ENCODE results near the gene TFAP2B.
A peak's percentile ranks its signal among the peaks of the same experiment; 100 is the strongest.

TFAP2B gene

GRCh38 chr6:50818673-50819072 is at the start of gene TFAP2B:
Gene TFAP2B, plus strand, starts transcription at chr6:50818871. Its CDS starts 21 bp downstream, at chr6:50818892.
- no peak within 1 kb of the TSS for H3K4me3 Mint-ChIP-seq
- H3K9me3 Mint-ChIP-seq, result no peaks in the 10 kb centered on the region
- ATAC-seq, result no peak
- peaks cover 21% of the 10 kb centered on the region for H3K4me1 Mint-ChIP-seq
- no peaks in the 10 kb centered on the region for H3K36me3 Mint-ChIP-seq (ENCODE audit: low read depth)
- no peak for DNase-seq
- H3K27me3 Mint-ChIP-seq, result peaks cover 78% of the 10 kb centered on the region
- no peak within 1 kb of the TSS for H3K27ac Mint-ChIP-seq

- H3K4me3 Mint-ChIP-seq, result no peak overlapping the region
- no peak overlapping the region for H3K27ac Mint-ChIP-seq
- no peaks in the 10 kb centered on the region for H3K36me3 Mint-ChIP-seq (ENCODE audit: low read depth)
- ATAC-seq, result no peak
- no peak for DNase-seq
- H3K27me3 Mint-ChIP-seq, result no peaks in the 10 kb centered on the region
- peaks cover 5% of the 10 kb centered on the region for H3K9me3 Mint-ChIP-seq
- no peaks in the 10 kb centered on the region for H3K4me1 Mint-ChIP-seq
Observed at GRCh38 chr6:50778696-50779095, 40.0 kb upstream of the TFAP2B start.

- peaks cover 5% of the 10 kb centered on the region for H3K9me3 Mint-ChIP-seq
- H3K36me3 Mint-ChIP-seq (ENCODE audit: low read depth), result no peaks in the 10 kb centered on the region
- no peak overlapping the region for H3K27ac Mint-ChIP-seq
- H3K27me3 Mint-ChIP-seq, result no peaks in the 10 kb centered on the region
- H3K4me3 Mint-ChIP-seq, result no peak overlapping the region
- no peak for ATAC-seq
- DNase-seq, result no peak
- H3K4me1 Mint-ChIP-seq, result no peaks in the 10 kb centered on the region
Observed at GRCh38 chr6:50780382-50780781, 38.3 kb upstream of the TFAP2B start.

- ATAC-seq, result no peak
- Mint-ChIP-seq H3K4me3 (no peak overlapping the region), H3K36me3 (ENCODE audit: low read depth) (no peaks in the 10 kb centered on the region), H3K9me3 (no peaks in the 10 kb centered on the region), H3K27me3 (peaks cover 3% of the 10 kb centered on the region), H3K27ac (no peak overlapping the region), H3K4me1 (no peaks in the 10 kb centered on the region)
- no peak for DNase-seq
Observed at GRCh38 chr6:50785921-50786320, 32.8 kb upstream of the TFAP2B start.

- DNase-seq (no peak), ATAC-seq (no peak)
- Mint-ChIP-seq H3K27me3 (peaks cover 3% of the 10 kb centered on the region), H3K9me3 (no peaks in the 10 kb centered on the region), H3K36me3 (ENCODE audit: low read depth) (no peaks in the 10 kb centered on the region), H3K4me3 (no peak overlapping the region), H3K4me1 (no peaks in the 10 kb centered on the region), H3K27ac (no peak overlapping the region)
Observed at GRCh38 chr6:50791900-50792508, 26.7 kb upstream of the TFAP2B start.

GRCh38 chr6:50792771-50793170 is 25.9 kb upstream of the TFAP2B start:
- Mint-ChIP-seq H3K36me3 (ENCODE audit: low read depth) (no peaks in the 10 kb centered on the region), H3K4me3 (no peak overlapping the region), H3K27me3 (peaks cover 2% of the 10 kb centered on the region), H3K9me3 (peaks cover 3% of the 10 kb centered on the region), H3K4me1 (no peaks in the 10 kb centered on the region), H3K27ac (no peak overlapping the region)
- ATAC-seq (no peak), DNase-seq (no peak)

GRCh38 chr6:50795574-50795973 is 23.1 kb upstream of the TFAP2B start:
- no peak overlapping the region for H3K4me3 Mint-ChIP-seq
- ATAC-seq (no peak), DNase-seq (no peak)
- H3K27me3 Mint-ChIP-seq, result no peaks in the 10 kb centered on the region
- peaks cover 3% of the 10 kb centered on the region for H3K9me3 Mint-ChIP-seq
- H3K36me3 Mint-ChIP-seq (ENCODE audit: low read depth), result no peaks in the 10 kb centered on the region
- H3K27ac Mint-ChIP-seq, result no peak overlapping the region
- no peaks in the 10 kb centered on the region for H3K4me1 Mint-ChIP-seq

- H3K27ac Mint-ChIP-seq, result no peak overlapping the region
- ATAC-seq (no peak), DNase-seq (no peak)
- peaks cover 2% of the 10 kb centered on the region for H3K27me3 Mint-ChIP-seq
- peaks cover 6% of the 10 kb centered on the region for H3K9me3 Mint-ChIP-seq
- no peaks in the 10 kb centered on the region for H3K4me1 Mint-ChIP-seq
- H3K4me3 Mint-ChIP-seq, result no peak overlapping the region
- no peaks in the 10 kb centered on the region for H3K36me3 Mint-ChIP-seq (ENCODE audit: low read depth)
Observed at GRCh38 chr6:50804283-50804682, 14.4 kb upstream of the TFAP2B start.

- Mint-ChIP-seq H3K27ac (no peak overlapping the region), H3K4me1 (no peaks in the 10 kb centered on the region), H3K9me3 (peaks cover 6% of the 10 kb centered on the region), H3K4me3 (no peak overlapping the region), H3K27me3 (no peaks in the 10 kb centered on the region), H3K36me3 (ENCODE audit: low read depth) (no peaks in the 10 kb centered on the region)
- ATAC-seq (no peak), DNase-seq (no peak)
Observed at GRCh38 chr6:50807035-50807434, 11.6 kb upstream of the TFAP2B start.

GRCh38 chr6:50815436-50816114 is 3.1 kb upstream of the TFAP2B start:
- Mint-ChIP-seq H3K27me3 (peaks cover 48% of the 10 kb centered on the region), H3K9me3 (no peaks in the 10 kb centered on the region), H3K4me3 (peak overlapping the region; percentile 77), H3K27ac (no peak overlapping the region), H3K4me1 (peaks cover 15% of the 10 kb centered on the region), H3K36me3 (ENCODE audit: low read depth) (no peaks in the 10 kb centered on the region)
- no peak for DNase-seq
- no peak for ATAC-seq

GRCh38 chr6:50816115-50816675 is 2.5 kb upstream of the TFAP2B start:
- Mint-ChIP-seq H3K4me3 (peak overlapping the region; percentile 77), H3K27me3 (peaks cover 55% of the 10 kb centered on the region), H3K36me3 (ENCODE audit: low read depth) (no peaks in the 10 kb centered on the region), H3K9me3 (no peaks in the 10 kb centered on the region), H3K27ac (no peak overlapping the region), H3K4me1 (peaks cover 15% of the 10 kb centered on the region)
- ATAC-seq (no peak), DNase-seq (peak; percentile 69)

- no peak overlapping the region for H3K4me3 Mint-ChIP-seq
- H3K36me3 Mint-ChIP-seq (ENCODE audit: low read depth), result no peaks in the 10 kb centered on the region
- peaks cover 64% of the 10 kb centered on the region for H3K27me3 Mint-ChIP-seq
- no peak overlapping the region for H3K27ac Mint-ChIP-seq
- peaks cover 19% of the 10 kb centered on the region for H3K4me1 Mint-ChIP-seq
- no peak for DNase-seq
- no peaks in the 10 kb centered on the region for H3K9me3 Mint-ChIP-seq
- no peak for ATAC-seq
Observed at GRCh38 chr6:50816947-50817645, 1.6 kb upstream of the TFAP2B start.

- H3K27ac Mint-ChIP-seq, result no peak overlapping the region
- DNase-seq (no peak), ATAC-seq (no peak)
- no peaks in the 10 kb centered on the region for H3K9me3 Mint-ChIP-seq
- H3K36me3 Mint-ChIP-seq (ENCODE audit: low read depth), result no peaks in the 10 kb centered on the region
- H3K4me3 Mint-ChIP-seq, result no peak overlapping the region
- peaks cover 21% of the 10 kb centered on the region for H3K4me1 Mint-ChIP-seq
- peaks cover 69% of the 10 kb centered on the region for H3K27me3 Mint-ChIP-seq
Observed at GRCh38 chr6:50817646-50817950, 1.1 kb upstream of the TFAP2B start.

GRCh38 chr6:50818020-50818419 is 651 bp upstream of the TFAP2B start:
- Mint-ChIP-seq H3K9me3 (no peaks in the 10 kb centered on the region), H3K4me3 (no peak overlapping the region), H3K27ac (no peak overlapping the region), H3K27me3 (peaks cover 72% of the 10 kb centered on the region), H3K4me1 (peaks cover 21% of the 10 kb centered on the region), H3K36me3 (ENCODE audit: low read depth) (no peaks in the 10 kb centered on the region)
- no peak for ATAC-seq
- no peak for DNase-seq

- H3K27me3 Mint-ChIP-seq, result peaks cover 83% of the 10 kb centered on the region
- no peaks in the 10 kb centered on the region for H3K9me3 Mint-ChIP-seq
- no peak overlapping the region for H3K4me3 Mint-ChIP-seq
- H3K36me3 Mint-ChIP-seq (ENCODE audit: low read depth), result no peaks in the 10 kb centered on the region
- no peak overlapping the region for H3K27ac Mint-ChIP-seq
- ATAC-seq (no peak), DNase-seq (no peak)
- peaks cover 21% of the 10 kb centered on the region for H3K4me1 Mint-ChIP-seq
Observed at GRCh38 chr6:50819466-50819903, 814 bp downstream of the TFAP2B start.
